OCI-LY3 (cell line): Measurements from ENCODE around the gene NR5A2.
A peak's percentile ranks its signal among the peaks of the same experiment; 100 is the strongest.

Experiments used
- H2AFZ ChIP-seq: fragments of 200-600, 300-600 bp; shearing (Covaris generic); 2 replicates; pipeline ENCODE4 v1.6.0; 2014; ENCODE audit warnings: antibody characterized with exemption, low read depth, low read length
- H3K27ac ChIP-seq: fragments of 200-600, 300-600 bp; sonication (generic); 2 replicates; pipeline ENCODE4 v1.5.1; 2014; ENCODE audit warnings: mild to moderate bottlenecking, low read length, moderate library complexity, mixed read lengths
- H3K27me3 ChIP-seq: fragments of 200-600, 300-600 bp; sonication (generic); 2 replicates; pipeline ENCODE4 v1.6.1; 2014; ENCODE audit warnings: low read depth, low read length, mixed read lengths
- H3K36me3 ChIP-seq: fragments of 200-600, 300-600 bp; sonication (generic); replicated peaks from 2 replicates; pipeline ENCODE3; 2014; ENCODE audit warnings: low read depth, low read length, mixed read lengths
- H3K4me1 ChIP-seq: fragments of 300-600, 200-600 bp; sonication (generic); 2 replicates; pipeline ENCODE4 v1.6.1; 2014; ENCODE audit warnings: low read length, mixed read lengths
- H3K4me2 ChIP-seq: fragments of 200-600, 300-600 bp; sonication (generic); 2 replicates; pipeline ENCODE4 v1.6.1; 2014; ENCODE audit warnings: low read length, mixed read lengths
- H3K4me3 ChIP-seq: fragments of 300-600, 200-600 bp; sonication (generic); 2 replicates; pipeline ENCODE4 v1.5.1; 2014; ENCODE audit warnings: antibody characterized with exemption, mild to moderate bottlenecking, low read length, moderate library complexity
- H3K79me2 ChIP-seq: fragments of 300-600, 200-600 bp; shearing (Covaris generic); 2 replicates; pipeline ENCODE4 v1.6.1; 2014; ENCODE audit warnings: mild to moderate bottlenecking, low read length, mixed read lengths
- H3K9ac ChIP-seq: fragments of 300-600, 200-600 bp; shearing (Covaris generic); 2 replicates; pipeline ENCODE4 v1.6.0; 2014; ENCODE audit warnings: mild to moderate bottlenecking, low read length, moderate library complexity
- H3K9me3 ChIP-seq: fragments of 200-600, 300-600 bp; shearing (Covaris generic); 2 replicates; pipeline ENCODE4 v1.6.1; 2014; ENCODE audit warnings: low read length, mixed read lengths; ENCODE audit not compliant: insufficient read depth
- H4K20me1 ChIP-seq: fragments of 200-600, 300-600 bp; sonication (generic); 2 replicates; pipeline ENCODE4 v1.6.1; 2016; ENCODE audit warnings: low read length, mixed read lengths; ENCODE audit not compliant: insufficient read depth
- EZH2phosphoT487 ChIP-seq: fragments of 200-600 bp; shearing (Covaris generic); IDR thresholded peaks from 2 replicates; pipeline ENCODE4 v1.6.1; 2018; ENCODE audit warnings: antibody characterized with exemption, mixed run types, low read depth
- TF ChIP-seq, protein P1 (sequence below): fragments of 200-600, 300-600 bp; sonication (generic); IDR thresholded peaks from 2 replicates; pipeline ENCODE4 v1.5.1; 2014; ENCODE audit warnings: antibody characterized with exemption, low read length, low read depth

Gene NR5A2

DNA sequence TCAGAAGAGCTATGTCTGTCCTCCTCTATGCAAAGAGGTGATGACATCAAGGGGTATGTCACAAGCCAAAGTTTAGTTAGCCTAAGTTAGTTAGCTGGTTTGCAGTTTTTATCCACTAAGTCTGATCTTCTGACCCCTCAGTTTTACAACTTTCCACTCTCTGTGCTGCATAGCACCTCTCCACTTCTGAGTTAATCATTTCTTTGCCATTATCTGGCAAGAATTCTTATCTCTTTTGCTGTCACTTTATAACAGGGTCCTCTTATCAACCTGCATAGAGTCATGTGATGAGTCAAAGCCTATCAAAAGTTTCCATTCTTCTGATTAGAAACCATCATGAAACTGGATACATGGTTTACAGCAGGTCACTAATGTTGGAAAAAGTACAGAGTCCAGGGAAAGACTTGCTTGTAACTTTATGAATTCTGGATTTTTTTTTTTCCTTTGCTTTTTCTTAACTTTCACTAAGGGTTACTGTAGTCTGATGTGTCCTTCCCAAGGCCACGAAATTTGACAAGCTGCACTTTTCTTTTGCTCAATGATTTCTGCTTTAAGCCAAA lies at the start of gene NR5A2:
NR5A2 (plus strand) TSS at position 447 of the 560 bp plus-strand sequence. CDS start 138 bp downstream, outside the sequence.
- H4K20me1 ChIP-seq = no peaks in the 10 kb centered on the region

DNA sequence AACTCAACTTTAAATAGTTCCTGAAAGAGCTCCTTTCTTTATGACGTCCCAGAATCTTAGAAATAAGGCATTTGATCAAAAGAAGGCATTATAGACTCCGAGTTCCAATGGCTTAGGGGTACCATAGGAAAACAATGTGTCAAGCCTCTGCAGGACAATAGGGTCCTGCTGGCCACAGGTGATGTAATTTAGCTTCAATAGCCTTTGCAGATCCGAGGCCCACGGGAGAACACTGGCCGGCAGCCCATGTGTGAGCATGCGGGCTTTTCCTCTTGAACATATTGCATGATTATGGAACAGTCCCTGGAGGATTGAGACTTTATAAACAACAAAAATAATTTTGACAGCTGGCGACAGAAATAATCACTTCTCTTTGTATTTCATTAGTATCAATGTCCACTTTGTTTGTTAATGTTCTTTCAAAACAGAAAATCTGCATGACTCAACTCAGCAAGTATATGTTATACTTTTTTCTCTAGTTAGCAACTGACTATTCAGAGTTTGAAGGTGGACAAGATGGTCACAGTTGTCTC lies 49.0 kb upstream of the NR5A2 start:
- Histone ChIP-seq H3K36me3 (no peaks in the 10 kb centered on the region), H3K27me3 (peaks cover 75% of the 10 kb centered on the region), H2AFZ (no peak overlapping the region), H3K4me2 (peak overlapping the region; percentile 2; the same call in 1 of the 2 replicates), H3K79me2 (no peaks in the 10 kb centered on the region), H3K4me3 (no peak overlapping the region), H3K27ac (no peak overlapping the region), H4K20me1 (peaks cover 10% of the 10 kb centered on the region), H3K9me3 (no peaks in the 10 kb centered on the region), H3K9ac (no peak overlapping the region), H3K4me1 (peaks cover 30% of the 10 kb centered on the region)
- TF ChIP-seq, protein P1, sequence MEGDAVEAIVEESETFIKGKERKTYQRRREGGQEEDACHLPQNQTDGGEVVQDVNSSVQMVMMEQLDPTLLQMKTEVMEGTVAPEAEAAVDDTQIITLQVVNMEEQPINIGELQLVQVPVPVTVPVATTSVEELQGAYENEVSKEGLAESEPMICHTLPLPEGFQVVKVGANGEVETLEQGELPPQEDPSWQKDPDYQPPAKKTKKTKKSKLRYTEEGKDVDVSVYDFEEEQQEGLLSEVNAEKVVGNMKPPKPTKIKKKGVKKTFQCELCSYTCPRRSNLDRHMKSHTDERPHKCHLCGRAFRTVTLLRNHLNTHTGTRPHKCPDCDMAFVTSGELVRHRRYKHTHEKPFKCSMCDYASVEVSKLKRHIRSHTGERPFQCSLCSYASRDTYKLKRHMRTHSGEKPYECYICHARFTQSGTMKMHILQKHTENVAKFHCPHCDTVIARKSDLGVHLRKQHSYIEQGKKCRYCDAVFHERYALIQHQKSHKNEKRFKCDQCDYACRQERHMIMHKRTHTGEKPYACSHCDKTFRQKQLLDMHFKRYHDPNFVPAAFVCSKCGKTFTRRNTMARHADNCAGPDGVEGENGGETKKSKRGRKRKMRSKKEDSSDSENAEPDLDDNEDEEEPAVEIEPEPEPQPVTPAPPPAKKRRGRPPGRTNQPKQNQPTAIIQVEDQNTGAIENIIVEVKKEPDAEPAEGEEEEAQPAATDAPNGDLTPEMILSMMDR = no peak
- no peak; the same call in 1 of the 2 replicates for TF ChIP-seq EZH2phosphoT487

More for the DNA sequence above, at the start of gene NR5A2:
- H3K27me3 ChIP-seq = peaks cover 40% of the 10 kb centered on the region
- no peak for TF ChIP-seq EZH2phosphoT487
- TF ChIP-seq, protein P1 = no peak
- peak within 1 kb of the TSS; percentile 74 for H3K4me3 ChIP-seq
- peak within 1 kb of the TSS; percentile 68 for H3K4me2 ChIP-seq
- H3K27ac ChIP-seq = no peak within 1 kb of the TSS
- no peaks in the 10 kb centered on the region for H3K9me3 ChIP-seq
- peak within 1 kb of the TSS; percentile 69 for H2AFZ ChIP-seq
- no peaks in the 10 kb centered on the region for H3K36me3 ChIP-seq
- no peaks in the 10 kb centered on the region for H3K79me2 ChIP-seq
- peaks cover 5% of the 10 kb centered on the region for H3K4me1 ChIP-seq
- peak within 1 kb of the TSS; percentile 54 for H3K9ac ChIP-seq

DNA sequence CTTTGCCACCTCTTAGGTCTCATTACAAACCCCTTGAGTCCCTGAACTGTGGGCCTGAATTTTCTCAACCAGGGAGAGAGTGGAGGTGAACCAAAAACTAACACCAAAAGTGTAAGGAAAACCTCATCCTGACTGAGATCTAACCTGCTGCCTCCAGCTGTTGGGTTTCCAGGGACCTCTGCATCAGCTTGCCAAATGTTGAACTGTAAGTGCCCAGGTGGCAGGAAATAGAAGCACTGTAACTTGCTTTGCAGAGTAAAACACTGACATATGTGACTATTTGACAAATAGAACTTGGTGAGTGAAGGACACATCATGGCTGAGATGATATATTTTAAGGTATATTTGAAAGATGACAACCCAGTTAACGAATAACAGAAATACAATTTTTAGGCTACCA lies 48.4 kb upstream of the NR5A2 start:
- Histone ChIP-seq H3K4me2 (no peak overlapping the region), H2AFZ (no peak overlapping the region), H3K4me3 (no peak overlapping the region)

DNA sequence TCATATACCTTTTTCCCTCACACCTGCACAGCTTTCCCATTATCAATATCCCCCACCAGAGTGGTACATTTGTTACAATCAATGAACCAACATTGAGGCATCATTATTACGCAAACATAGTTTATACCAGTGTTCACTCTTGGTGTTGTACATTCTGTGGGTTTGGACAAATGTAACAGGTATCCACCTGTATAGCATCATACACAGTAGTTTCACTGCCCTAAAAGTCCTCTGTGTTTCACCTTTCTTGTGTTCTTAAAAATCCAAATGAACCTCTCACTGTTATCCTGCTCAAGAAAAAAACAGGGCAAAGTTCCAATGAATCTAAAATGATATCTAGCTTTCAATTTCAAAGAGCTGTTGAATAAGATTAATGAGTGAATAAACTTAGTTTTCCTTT lies 45.9 kb upstream of the NR5A2 start:
- H3K4me2 ChIP-seq = no peak overlapping the region
- H3K79me2 ChIP-seq = no peaks in the 10 kb centered on the region
- no peak overlapping the region for H3K27ac ChIP-seq
- H4K20me1 ChIP-seq = peaks cover 10% of the 10 kb centered on the region
- H3K9me3 ChIP-seq = no peaks in the 10 kb centered on the region
- no peak overlapping the region for H3K9ac ChIP-seq
- H2AFZ ChIP-seq = no peak overlapping the region
- TF ChIP-seq, protein P1 = no peak
- TF ChIP-seq EZH2phosphoT487 = no peak
- H3K36me3 ChIP-seq = no peaks in the 10 kb centered on the region
- H3K4me1 ChIP-seq = peaks cover 28% of the 10 kb centered on the region
- no peak overlapping the region for H3K4me3 ChIP-seq
- H3K27me3 ChIP-seq = peaks cover 54% of the 10 kb centered on the region

More for the DNA sequence above, 48.4 kb upstream of the NR5A2 start:
- peaks cover 30% of the 10 kb centered on the region for H3K4me1 ChIP-seq
- H3K36me3 ChIP-seq = no peaks in the 10 kb centered on the region
- H3K27ac ChIP-seq = no peak overlapping the region
- no peak overlapping the region for H3K9ac ChIP-seq
- H4K20me1 ChIP-seq = peaks cover 10% of the 10 kb centered on the region
- H3K79me2 ChIP-seq = no peaks in the 10 kb centered on the region
- TF ChIP-seq, protein P1 = no peak
- no peak for TF ChIP-seq EZH2phosphoT487
- H3K9me3 ChIP-seq = no peaks in the 10 kb centered on the region
- H3K27me3 ChIP-seq = peaks cover 72% of the 10 kb centered on the region
